Hematopoietic multipotent progenitor cell treated with erythropoietin and hydrocortisone succinate and interleukin-3 and kit ligand, for 4 days (in vitro differentiated cells): ENCODE measurements around the gene STOX2.

ENCODE experiments used
- DNase-seq: peaks from one replicate; pipeline ENCODE4 v3.0.0-alpha.2; 2015

Gene STOX2, protein sequence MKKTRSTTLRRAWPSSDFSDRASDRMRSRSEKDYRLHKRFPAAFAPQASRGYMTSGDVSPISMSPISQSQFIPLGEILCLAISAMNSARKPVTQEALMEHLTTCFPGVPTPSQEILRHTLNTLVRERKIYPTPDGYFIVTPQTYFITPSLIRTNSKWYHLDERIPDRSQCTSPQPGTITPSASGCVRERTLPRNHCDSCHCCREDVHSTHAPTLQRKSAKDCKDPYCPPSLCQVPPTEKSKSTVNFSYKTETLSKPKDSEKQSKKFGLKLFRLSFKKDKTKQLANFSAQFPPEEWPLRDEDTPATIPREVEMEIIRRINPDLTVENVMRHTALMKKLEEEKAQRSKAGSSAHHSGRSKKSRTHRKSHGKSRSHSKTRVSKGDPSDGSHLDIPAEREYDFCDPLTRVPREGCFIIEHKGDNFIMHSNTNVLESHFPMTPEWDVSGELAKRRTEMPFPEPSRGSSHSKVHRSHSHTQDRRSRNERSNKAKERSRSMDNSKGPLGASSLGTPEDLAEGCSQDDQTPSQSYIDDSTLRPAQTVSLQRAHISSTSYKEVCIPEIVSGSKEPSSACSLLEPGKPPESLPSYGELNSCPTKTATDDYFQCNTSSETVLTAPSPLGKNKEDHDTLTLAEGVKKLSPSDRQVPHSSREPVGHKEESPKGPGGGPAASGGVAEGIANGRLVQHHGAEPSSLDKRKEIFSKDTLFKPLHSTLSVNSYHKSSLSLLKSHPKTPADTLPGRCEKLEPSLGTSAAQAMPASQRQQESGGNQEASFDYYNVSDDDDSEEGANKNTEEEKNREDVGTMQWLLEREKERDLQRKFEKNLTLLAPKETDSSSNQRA (N-terminal part only)

DNA sequence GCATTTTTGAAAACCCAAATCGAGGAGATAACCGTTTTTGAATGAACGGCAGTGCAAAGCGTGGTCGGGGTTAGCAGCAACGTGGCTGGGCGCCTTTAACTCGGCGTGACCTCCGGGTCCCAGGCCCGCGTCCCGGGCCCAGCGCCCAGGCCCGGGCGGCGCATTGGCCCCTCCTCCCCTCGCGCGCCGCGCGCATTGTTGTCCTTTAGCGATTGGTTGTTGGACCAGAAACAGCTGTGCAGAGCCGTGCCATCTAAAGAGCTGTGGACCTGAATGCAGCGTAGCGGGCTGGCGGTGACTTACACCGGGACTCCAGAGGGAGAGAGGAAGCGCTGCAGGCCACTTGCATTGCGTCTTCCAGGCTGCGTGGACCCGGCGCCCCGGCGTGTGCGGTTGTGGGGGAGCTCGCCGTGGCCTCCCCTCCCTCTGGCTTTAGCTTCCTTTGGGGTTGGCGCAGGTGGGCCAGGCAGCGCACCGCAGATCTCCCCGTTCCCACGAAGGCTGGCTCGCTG is at the start of gene STOX2:
TSS of gene STOX2 (plus strand) at position 227 of the 512 bp plus-strand sequence. CDS start 1,484 bp downstream, outside the sequence.
- peak; percentile 62 for DNase-seq

DNA sequence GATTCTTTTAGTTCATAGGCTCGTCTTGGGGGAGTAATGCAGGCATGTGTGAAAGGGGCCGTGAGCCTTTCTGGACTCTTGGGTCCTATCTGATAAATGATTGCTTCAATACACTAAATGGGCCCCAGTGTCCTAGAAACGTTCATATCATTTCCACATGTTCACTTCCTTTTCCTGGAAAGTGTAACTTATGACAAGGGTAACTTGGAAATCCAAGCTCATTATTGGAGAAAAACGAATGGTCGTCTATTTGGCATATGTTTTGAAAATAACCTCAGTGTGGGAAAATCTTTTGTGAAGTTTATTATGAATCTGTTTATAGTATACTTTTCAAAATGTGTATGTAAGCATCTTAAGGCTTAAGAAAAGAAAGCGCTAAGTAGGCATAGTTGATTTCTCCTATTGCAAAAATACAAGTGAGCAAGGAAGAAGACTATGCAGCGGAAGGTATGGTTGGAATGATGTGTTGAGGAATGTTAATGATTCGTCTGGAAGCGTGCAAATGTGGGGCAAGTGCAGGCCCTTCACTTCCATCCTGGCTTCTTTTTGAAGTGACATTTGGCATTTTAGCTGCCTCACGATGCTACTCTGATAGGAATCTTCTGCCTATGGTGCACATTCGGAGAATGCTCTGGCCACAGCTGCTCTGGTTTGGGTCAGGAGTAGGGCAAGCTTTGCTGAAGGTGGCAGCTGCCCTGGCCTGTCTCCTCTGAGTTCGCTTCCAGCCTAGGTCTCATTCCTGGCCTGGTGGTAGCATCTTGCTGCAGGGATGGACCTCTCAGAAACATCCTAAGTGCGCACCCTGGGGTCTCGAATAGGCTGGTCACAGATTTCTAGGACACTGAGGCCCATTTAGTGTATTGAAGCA is 49.5 kb upstream of the STOX2 start:
- DNase-seq = no peak

DNA sequence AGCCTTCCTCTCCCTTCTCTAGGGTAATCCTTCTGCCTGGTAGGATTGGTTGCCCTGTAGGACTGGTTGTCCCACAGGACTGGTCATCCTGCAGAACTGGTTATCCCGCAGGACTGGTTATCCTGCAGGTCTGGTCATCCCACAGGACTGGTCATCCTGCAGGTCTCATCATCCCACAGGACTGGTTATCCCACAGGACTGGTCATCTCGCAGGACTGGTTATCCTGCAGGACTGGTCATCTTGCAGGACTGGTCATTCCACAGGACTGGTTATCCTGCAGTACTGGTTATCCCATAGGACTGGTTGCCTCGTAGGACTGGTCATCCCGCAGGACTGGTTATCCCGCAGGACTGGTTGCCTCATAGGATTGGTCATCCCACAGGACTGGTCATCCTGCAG is 48.1 kb upstream of the STOX2 start:
- no peak for DNase-seq

DNA sequence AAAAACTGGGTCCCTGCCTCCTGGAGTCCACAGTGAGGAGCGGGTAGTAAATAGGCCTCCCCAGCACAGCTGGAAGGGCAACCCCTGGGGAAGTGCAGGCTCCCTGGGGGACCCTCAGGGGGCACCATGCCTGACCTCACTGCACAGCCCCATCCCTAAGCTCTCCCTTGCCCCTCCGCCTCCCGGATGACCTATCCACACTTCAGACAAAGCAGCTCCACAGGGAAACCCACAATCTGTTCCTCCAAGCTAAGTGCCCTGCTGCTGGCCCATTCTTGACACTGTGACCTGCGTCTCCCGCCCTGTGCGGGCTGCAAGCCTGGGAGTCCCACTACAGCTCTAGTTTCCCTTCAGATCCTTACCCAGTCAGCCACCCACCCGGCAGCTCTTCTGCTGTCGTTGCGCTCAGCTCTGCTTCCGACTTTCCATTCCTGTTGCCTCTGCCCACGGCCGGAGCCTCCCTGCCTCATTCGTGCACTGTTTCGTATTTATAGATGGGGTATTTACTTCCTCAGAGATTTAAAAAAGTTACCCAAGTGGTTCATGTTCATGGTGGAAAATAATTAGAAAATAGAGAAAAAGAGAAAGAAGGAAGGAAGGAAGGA is 47.0 kb upstream of the STOX2 start:
- DNase-seq = no peak

DNA sequence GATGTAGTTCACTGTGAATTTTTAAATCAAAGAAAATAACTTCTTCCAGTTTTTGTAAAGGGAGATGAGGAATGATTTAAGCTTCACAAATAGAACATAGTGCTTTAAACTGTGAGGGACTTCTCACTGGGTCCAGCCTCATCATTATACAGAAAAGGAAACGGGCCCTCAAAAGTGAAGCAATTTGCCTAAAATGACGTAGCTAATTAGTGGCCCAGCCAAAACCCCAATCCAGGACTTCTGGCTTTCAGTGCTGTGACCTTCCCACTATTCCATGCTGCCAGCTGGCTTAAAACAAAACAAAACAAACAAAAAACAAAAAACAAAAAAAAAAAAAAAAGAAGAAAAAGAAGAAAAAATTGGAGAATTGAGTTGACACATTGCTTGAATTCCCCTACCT is 45.0 kb upstream of the STOX2 start:
- no peak for DNase-seq

DNA sequence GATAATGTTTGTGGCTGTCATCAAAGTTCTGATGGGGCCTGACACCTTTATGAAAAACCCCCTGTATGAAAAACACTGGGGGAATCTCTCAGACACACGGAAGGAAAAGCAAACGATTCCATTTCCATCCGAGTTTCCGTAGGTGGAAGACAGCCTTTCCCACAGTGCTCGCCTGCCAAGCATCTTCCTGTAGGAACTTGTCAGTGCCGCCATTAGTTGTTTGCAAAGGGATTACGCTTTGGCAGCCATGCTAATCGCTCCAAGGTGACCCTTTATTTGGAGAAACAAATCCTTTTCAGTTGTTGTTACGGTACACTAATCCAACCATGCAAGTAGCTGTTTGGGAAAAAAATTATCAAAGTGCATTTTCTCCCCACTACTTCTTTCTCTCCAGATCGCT is 44.4 kb upstream of the STOX2 start:
- DNase-seq = no peak

DNA sequence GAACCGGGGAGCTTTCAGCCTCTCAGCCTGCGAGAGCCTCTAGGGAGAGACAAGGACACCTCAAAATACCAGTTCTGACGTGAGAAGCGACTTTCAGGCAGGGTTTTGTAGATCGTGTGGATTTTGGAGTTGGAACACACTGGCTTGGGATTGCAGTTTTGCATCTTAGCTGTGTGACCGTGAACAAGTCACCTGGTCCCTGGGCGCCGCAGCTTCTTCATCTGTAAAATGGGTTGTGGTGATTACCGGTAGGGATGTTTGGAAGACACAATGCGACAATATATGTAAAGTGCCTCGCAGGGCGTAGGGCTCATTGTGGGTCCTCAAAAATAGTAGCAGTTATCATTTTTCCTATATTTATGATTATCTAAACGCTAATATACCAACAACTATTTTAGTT is 43.7 kb upstream of the STOX2 start:
- no peak for DNase-seq

DNA sequence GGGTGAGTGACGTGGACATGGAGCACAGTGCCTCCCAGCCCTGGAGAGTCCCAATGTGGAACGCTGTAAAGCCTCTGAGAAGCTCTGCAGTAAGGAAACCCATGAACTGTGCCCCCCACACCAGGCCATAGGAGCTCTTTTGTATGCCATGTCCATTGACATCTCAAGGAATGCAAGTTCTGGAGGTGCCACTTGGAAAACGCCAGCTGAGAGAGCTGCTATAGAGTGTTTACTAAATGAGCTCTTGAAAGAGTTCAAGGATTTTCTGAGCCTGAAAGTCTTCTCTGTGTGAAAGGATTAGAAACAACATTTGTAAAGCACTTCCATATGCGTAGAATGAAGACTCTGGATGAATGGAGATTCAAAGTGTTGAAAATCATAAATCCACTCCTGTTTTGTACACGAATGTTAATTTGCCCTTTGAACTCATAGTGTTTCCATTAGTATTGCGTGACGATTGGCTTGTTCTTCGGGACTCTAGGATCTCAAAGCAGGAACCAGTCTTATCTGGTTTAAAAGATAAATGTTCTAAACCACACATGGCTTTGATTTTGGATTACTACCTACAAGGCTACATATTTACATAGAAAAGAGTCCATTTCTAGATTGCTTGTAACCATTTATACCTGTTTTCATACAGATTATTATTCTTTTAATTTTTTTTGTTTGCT is 41.8 kb upstream of the STOX2 start:
- no peak for DNase-seq

DNA sequence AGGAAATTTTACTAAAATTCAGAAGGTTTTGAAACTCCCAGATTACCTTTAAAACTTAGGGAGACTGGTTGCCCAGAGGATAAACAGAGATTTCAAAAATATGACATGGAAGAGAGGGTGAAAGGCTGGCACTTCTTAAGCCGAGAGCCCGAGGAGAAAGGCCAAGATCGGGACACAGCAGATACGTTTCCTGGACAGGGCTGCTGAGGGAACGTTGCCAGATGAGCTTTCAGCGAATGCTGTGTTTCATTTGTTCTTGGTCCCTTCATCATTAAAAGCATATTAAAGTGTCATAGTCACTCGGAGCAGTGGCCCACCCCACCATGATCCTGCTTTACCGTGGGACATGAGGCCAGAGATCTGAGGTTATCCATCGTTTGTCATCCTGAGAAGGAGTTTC is 37.9 kb upstream of the STOX2 start:
- DNase-seq = no peak

DNA sequence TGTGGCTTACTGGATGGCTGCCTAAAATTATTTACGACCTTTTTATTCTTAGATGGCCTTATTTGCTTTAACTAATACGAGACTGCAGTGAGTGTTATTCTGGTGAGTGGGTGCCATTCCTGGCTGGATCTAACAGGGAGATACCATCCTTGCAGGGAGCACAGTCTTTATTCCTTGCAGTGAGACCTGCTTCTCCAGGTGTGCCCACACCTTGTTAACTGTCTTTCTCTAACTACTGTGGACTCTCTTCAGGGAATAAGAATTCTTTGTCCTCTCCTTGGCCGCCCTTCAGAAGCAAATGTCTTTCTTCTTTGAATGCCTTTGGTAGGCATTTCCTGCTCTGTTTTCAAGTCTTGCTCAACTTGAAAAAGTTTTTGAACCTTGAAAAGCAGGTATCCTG is 34.1 kb upstream of the STOX2 start:
- no peak for DNase-seq

DNA sequence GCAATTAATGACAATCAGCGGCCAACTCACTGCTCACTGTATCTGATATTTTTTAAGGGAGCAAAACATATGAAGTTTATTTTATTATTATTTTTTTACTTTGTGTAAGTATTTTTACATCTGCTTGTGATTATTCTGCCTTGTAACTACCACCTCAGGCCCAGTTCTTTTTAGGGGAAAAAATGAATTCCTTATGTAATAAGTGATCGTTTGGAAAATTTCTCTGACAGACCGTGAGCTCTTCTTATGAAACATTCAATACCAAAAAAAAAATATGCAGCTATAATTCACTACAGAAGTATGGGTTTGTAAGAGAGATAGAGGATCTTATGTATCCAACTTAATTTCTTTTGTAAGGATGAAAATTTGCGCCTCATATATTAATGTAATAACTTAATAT is 33.5 kb upstream of the STOX2 start:
- no peak for DNase-seq

DNA sequence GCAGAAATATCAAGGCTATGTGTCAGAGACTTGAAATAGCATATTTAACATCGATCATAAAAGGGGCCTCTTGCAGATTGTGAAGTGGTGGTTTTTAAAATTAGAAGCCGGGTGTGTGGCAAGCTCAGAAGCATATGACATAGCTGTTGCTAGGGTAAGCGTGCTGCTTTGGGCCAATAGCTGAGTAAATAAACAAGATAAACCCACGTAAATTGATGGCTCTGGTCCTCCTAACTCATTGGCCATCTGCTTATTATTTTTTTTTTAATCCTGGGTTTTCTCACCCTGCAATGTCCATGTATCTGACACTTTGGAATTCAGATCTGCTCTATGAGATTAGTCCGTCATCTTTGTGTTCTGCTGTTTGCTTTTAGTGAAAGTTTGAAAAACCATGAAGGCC is 32.6 kb upstream of the STOX2 start:
- DNase-seq = no peak

DNA sequence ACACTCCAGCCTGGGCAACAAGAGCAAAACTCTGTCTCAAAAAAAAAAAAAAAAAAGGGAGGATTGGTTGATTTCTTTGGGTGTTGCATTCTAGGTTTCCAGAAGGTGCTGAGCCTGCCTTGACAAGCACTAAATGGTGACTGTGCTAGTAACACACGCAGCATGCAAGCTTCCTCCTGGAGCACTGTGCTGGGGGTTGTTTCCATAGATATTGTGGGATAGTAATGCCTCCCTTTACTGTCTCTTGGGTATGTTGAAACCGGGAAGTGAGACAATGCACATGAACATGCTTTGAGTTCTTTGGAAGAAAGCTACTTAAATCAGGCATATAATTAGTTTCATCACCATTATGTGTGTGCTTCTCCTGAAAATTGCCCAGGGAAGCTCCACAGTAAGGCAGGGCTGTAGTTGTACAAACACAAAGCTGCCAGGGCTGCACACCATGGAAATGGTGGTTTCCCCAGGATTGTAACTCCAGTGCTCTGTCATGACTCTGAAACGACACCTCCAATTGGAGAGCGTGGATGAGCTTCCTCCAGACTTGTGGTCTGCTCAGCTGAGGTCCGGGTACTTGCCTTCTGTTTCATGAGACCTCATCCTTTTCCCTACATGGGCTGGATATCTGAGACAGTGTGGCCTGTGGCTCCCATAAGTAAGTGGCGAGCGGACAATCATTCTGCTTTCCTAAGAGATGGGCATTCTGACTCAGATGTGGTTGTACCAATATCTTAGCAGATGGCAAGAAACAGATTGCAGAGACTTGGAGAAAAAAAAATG is 31.5 kb upstream of the STOX2 start:
- DNase-seq = no peak

DNA sequence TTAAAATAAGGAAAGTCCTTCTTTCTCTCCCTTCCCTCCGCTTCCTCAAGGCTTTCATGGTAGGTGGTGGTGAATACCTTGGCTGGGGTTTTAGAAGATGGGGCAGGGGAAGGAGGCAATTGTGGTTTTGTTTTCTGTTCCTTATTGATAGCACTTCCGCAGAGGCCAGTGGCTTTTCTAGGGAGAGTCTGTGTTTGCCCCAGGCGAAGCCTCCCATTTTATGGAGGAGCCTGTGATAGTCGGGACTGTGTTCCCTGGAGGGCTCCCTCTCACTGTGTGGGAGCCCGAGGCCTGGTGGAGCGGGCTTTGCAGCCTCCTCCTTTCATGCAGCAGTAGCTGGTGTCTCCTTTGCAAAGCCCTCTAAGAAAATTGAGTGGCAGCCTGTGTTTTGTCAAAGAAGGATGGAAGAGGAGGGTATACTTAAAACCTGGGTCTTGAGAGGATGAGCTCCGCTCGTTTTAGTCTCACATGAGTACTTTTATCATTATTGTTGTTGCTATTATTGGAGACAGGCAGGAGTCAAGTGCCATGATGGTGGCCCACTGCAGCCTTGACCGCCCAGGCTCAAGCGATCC is 29.8 kb upstream of the STOX2 start:
- no peak for DNase-seq

DNA sequence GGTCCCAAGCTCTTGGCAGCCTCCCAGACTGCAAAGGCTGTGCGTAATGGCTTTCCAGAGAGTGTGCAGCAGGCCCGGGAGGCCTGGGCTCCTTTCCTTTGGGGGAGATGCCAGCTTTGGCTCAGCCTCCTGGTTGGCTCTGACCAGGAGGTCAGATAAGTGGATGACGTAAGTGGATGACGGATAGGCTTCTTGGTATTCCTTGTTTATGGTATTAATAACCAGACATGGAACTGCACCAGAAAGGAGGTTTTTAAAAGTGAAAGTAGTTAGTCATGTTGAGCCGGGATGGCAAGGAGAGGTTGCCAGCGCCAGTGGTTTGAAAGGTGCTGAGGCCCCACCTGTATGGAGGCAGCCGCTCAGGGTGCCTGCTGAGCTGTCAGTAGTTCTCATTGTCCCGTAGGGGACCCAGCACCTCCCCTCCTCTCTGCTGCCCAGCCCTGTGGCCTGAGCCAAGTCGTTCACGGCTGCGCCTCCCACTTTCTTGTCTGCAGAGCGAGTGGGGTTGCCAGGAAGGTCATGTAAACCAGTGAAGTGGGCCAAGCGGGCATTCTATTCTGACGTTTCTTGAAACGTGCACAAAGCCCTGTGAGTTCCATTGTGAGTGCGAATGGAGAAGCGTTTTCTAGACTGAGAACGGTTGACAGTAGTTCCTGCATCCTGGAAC is 28.7 kb upstream of the STOX2 start:
- peak; percentile 14 for DNase-seq

DNA sequence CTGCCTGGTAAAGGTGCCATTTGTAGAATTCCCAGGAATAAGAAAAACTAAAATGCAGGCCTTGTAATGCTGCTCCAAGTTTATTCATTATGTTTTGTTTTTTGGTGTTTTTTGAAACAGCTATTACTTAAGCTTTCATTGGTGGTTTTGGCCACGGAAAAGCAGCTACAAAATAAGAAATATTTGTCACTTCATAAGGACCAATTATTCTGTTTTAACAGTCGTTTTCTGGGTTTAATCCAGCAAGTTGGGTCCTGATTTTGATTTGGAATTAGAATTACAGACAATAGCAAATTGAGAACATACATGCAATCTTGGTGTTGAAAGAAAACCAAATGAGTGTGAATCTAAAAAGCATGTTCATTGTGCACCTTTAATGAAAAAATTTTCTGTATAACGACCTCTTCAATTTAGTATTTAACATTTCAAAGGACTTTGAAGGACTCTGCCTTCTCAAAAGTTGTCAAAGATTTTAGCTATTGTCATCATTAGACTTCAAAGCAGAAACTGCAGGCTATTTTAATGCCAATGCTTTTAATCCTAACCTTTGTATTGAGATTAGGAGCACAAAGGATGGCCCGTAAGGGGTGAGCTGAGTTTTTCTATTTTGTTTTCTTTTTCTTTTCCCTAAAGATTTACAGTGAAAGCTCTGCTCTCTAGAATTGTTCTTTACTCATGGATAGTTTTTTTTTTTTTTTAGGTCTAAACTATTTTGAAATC is 26.7 kb upstream of the STOX2 start:
- no peak for DNase-seq

DNA sequence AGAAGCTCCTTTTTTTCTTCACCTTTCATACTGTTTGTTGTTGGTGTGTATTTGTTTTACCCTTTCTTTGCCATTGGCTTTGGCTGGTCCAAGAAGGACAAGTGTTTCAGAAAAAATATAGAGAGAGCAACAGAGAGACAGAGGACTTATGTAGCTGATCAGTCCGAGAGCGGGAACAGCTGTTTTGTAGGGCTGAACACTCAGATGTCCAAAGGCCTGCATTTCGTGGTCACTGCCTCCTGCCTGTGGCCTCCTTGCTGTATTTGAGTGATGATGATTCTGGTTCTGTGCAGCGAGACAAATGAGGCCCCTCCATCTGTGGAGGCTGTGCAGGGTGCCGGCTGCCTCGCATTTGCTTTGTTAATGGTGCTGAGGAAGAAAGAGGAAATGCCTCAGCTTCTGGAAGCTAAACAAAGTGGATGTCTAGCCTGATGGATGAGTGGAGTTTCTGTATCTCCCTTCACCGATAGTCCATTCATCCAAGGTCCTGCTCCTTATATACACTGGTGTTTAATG is 19.8 kb upstream of the STOX2 start:
- no peak for DNase-seq

DNA sequence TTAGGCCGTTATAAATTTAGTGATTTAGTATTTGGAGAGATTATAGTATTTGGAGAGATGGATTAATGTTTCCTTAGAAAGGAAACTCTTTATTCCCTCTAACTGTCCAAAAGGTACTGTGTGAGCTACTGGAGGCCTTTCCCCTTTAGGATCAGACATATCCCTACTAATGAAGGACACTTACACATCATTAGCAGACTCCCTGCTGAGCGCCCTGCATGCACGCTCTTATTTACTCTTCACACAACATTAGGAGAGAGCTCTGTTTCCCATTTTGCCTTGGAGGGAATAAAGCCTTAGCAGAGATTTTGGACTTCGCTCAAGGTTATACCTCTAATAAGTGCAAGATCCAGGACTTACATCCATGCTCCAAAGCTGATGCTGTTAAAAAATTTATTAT is 17.8 kb upstream of the STOX2 start:
- DNase-seq = no peak

DNA sequence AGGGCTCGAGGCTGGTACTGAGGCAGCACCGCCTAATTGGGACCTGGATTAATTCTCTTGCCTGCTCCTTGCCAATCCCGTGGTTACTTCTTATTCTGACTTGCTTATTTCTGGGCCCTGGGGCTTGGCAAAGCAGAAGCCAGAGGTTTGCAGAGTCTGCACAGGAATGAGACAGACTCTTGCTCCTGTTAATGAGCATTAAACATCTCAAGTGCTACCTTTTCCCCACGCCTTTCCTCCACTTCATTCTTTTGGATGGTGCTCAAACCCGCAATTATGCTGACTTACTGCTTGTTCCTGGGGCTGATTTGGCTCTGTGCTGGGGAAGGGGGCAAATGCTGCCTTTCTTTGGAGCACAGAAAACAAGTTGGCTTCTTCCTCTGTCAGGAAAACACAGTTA is 16.5 kb upstream of the STOX2 start:
- DNase-seq = no peak
